ENCODE measurements around the gene AIF1L. TPM values are rescaled to one million over a fixed set of nuclear protein-coding genes. Genes with fewer than 3 reads are reported as not detected.

The AIF1L gene
- total RNA-seq, 1 donor from 2014 or later = 122 TPM

- Mint-ChIP-seq H3K36me3 (ENCODE audit: low read depth) (no peaks in the 10 kb centered on the region), H3K4me1 (peaks cover 15% of the 10 kb centered on the region), H3K9me3 (no peaks in the 10 kb centered on the region), H3K27me3 (ENCODE audit: low read depth) (no peaks in the 10 kb centered on the region), H3K4me3 (no peak overlapping the region), H3K27ac (ENCODE audit: unreplicated experiment) (no peak overlapping the region)
- no peak for DNase-seq (ENCODE audit: low read depth, low spot score)
- no peak for TF ChIP-seq CTCF (conservative IDR thresholded peaks at IDR 0.05)
Measured at GRCh38 chr9:131050831-131051230, 45.5 kb upstream of the AIF1L start.

- no peak for DNase-seq (ENCODE audit: low read depth, low spot score)
- Mint-ChIP-seq H3K27me3 (ENCODE audit: low read depth) (no peaks in the 10 kb centered on the region), H3K36me3 (ENCODE audit: low read depth) (no peaks in the 10 kb centered on the region), H3K27ac (ENCODE audit: unreplicated experiment) (no peak overlapping the region), H3K4me3 (no peak overlapping the region), H3K9me3 (no peaks in the 10 kb centered on the region), H3K4me1 (peaks cover 15% of the 10 kb centered on the region)
- no peak for TF ChIP-seq CTCF (conservative IDR thresholded peaks at IDR 0.05)
Measured at GRCh38 chr9:131051592-131052517, 44.5 kb upstream of the AIF1L start.

- TF ChIP-seq CTCF (conservative IDR thresholded peaks at IDR 0.05) = no peak
- H3K4me3 Mint-ChIP-seq = no peak overlapping the region
- H3K4me1 Mint-ChIP-seq = peaks cover 15% of the 10 kb centered on the region
- DNase-seq (ENCODE audit: low read depth, low spot score) = no peak
- H3K27ac Mint-ChIP-seq (ENCODE audit: unreplicated experiment) = no peak overlapping the region
- no peaks in the 10 kb centered on the region for H3K9me3 Mint-ChIP-seq
- no peaks in the 10 kb centered on the region for H3K27me3 Mint-ChIP-seq (ENCODE audit: low read depth)
- H3K36me3 Mint-ChIP-seq (ENCODE audit: low read depth) = no peaks in the 10 kb centered on the region
Measured at GRCh38 chr9:131053896-131054295, 42.4 kb upstream of the AIF1L start.

- no peaks in the 10 kb centered on the region for H3K27me3 Mint-ChIP-seq (ENCODE audit: low read depth)
- TF ChIP-seq CTCF (conservative IDR thresholded peaks at IDR 0.05) = no peak
- H3K4me1 Mint-ChIP-seq = peaks cover 11% of the 10 kb centered on the region
- H3K27ac Mint-ChIP-seq (ENCODE audit: unreplicated experiment) = no peak overlapping the region
- no peaks in the 10 kb centered on the region for H3K9me3 Mint-ChIP-seq
- no peaks in the 10 kb centered on the region for H3K36me3 Mint-ChIP-seq (ENCODE audit: low read depth)
- no peak overlapping the region for H3K4me3 Mint-ChIP-seq
- no peak for DNase-seq (ENCODE audit: low read depth, low spot score)
Measured at GRCh38 chr9:131056781-131057506, 39.4 kb upstream of the AIF1L start.

GRCh38 chr9:131060900-131061630 is 35.3 kb upstream of the AIF1L start:
- no peaks in the 10 kb centered on the region for H3K36me3 Mint-ChIP-seq (ENCODE audit: low read depth)
- no peaks in the 10 kb centered on the region for H3K9me3 Mint-ChIP-seq
- DNase-seq (ENCODE audit: low read depth, low spot score) = no peak
- TF ChIP-seq CTCF (conservative IDR thresholded peaks at IDR 0.05) = no peak
- H3K27ac Mint-ChIP-seq (ENCODE audit: unreplicated experiment) = no peak overlapping the region
- H3K4me1 Mint-ChIP-seq = no peaks in the 10 kb centered on the region
- H3K4me3 Mint-ChIP-seq = no peak overlapping the region
- H3K27me3 Mint-ChIP-seq (ENCODE audit: low read depth) = no peaks in the 10 kb centered on the region
